Glutamatergic neuron (in vitro differentiated cells): ENCODE results near the gene TSR3. TPM values are rescaled to one million over a fixed set of nuclear protein-coding genes. Genes with fewer than 3 reads are reported as not detected.

Source experiments
- DNase-seq: peaks from one replicate; pipeline ENCODE4 v3.0.0; 2022
- H3K27ac Mint-ChIP-seq: one replicate; pipeline ENCODE4 v1.8.0; 2020; ENCODE audit warnings: mild to moderate bottlenecking, mixed read lengths, inconsistent platforms; ENCODE audit not compliant: unreplicated experiment
- H3K27me3 Mint-ChIP-seq: one replicate; pipeline ENCODE4 v1.8.0; 2020; ENCODE audit warnings: mild to moderate bottlenecking, moderate library complexity, mixed read lengths, inconsistent platforms; ENCODE audit not compliant: unreplicated experiment
- H3K36me3 Mint-ChIP-seq: one replicate; pipeline ENCODE4 v1.8.0; 2020; ENCODE audit warnings: mild to moderate bottlenecking, mixed read lengths, inconsistent platforms; ENCODE audit not compliant: unreplicated experiment
- H3K4me1 Mint-ChIP-seq: one replicate; pipeline ENCODE4 v1.8.0; 2020; ENCODE audit warnings: mild to moderate bottlenecking, low read depth, mixed read lengths, inconsistent platforms; ENCODE audit not compliant: unreplicated experiment
- H3K4me3 Mint-ChIP-seq: one replicate; pipeline ENCODE4 v1.8.0; 2020; ENCODE audit warnings: mild to moderate bottlenecking, mixed read lengths, inconsistent platforms; ENCODE audit not compliant: unreplicated experiment
- H3K9me3 Mint-ChIP-seq: one replicate; pipeline ENCODE4 v1.8.0; 2020; ENCODE audit warnings: mild to moderate bottlenecking, moderate library complexity, mixed read lengths, inconsistent platforms; ENCODE audit not compliant: unreplicated experiment
- total RNA-seq: library from RNA; stranded (reverse); fragmentation: NEBNext Ultra II Directional; extraction: Animal tissue kit (Norgen Biotek cat#: 25700); gene quantifications from one replicate; pipeline ENCODE4 v1.2.1, GENCODE V29; 2021; ENCODE audit not compliant: unreplicated experiment
- TF ChIP-seq, protein P1 (sequence below): fragments of 200-600 bp; sonication (generic); IDR thresholded peaks from one replicate; pipeline ENCODE4 v1.5.0; 2021; ENCODE audit not compliant: partially characterized antibody, unreplicated experiment

TSR3 gene
- total RNA-seq, 1 donor from 2014 or later = 52.5 TPM

DNA sequence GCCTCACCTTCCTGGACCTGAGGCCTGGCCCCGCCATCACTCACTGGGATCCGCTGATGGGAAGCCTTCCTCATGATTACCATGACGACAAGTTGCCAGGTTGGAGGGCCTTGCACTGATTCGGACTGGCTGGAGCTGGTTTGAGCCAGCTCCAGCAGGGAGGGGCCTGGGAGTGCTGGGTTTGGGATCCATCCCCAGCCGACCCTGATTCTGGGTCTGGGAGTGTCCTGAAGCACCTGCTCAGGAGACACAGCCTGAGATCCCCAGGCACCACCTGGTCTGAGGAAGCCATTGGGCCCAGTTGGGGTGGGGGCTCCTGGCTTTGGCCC is 24.1 kb downstream of the TSR3 start:
- no peaks in the 10 kb centered on the region for H3K36me3 Mint-ChIP-seq
- no peak overlapping the region for H3K4me3 Mint-ChIP-seq
- H3K27me3 Mint-ChIP-seq = peaks cover 6% of the 10 kb centered on the region
- no peak for DNase-seq
- H3K9me3 Mint-ChIP-seq = peaks cover 6% of the 10 kb centered on the region
- TF ChIP-seq, protein P1, sequence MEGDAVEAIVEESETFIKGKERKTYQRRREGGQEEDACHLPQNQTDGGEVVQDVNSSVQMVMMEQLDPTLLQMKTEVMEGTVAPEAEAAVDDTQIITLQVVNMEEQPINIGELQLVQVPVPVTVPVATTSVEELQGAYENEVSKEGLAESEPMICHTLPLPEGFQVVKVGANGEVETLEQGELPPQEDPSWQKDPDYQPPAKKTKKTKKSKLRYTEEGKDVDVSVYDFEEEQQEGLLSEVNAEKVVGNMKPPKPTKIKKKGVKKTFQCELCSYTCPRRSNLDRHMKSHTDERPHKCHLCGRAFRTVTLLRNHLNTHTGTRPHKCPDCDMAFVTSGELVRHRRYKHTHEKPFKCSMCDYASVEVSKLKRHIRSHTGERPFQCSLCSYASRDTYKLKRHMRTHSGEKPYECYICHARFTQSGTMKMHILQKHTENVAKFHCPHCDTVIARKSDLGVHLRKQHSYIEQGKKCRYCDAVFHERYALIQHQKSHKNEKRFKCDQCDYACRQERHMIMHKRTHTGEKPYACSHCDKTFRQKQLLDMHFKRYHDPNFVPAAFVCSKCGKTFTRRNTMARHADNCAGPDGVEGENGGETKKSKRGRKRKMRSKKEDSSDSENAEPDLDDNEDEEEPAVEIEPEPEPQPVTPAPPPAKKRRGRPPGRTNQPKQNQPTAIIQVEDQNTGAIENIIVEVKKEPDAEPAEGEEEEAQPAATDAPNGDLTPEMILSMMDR = no peak
- H3K4me1 Mint-ChIP-seq = no peaks in the 10 kb centered on the region
- H3K27ac Mint-ChIP-seq = no peak overlapping the region

GRCh38 chr16:1326946-1327618 is 24.6 kb downstream of the TSR3 start:
- DNase-seq = no peak
- Mint-ChIP-seq H3K4me1 (no peaks in the 10 kb centered on the region), H3K27me3 (peaks cover 3% of the 10 kb centered on the region), H3K36me3 (no peaks in the 10 kb centered on the region), H3K27ac (peak overlapping the region; percentile 48), H3K4me3 (no peak overlapping the region), H3K9me3 (peaks cover 6% of the 10 kb centered on the region)
- TF ChIP-seq, protein P1 = no peak

DNA sequence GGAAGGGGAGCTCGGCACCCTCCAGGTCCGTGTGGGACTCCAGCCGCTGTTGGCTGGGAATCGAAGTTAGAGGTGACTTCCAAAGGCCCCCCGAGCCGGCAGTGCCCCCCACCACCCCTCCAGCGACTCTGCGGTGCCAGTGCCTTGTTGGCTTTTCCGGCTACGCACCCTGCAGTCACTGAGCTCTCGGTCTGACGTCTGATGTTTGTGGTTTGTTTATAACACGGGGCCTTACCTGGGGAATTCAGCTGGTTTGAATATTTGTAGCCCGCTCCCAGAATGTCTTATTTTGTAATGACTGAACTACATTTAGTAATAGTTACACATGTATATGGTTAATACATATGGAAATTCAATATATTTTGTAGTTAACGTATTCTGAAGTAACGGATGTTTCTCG is 25.3 kb downstream of the TSR3 start:
- no peaks in the 10 kb centered on the region for H3K36me3 Mint-ChIP-seq
- no peaks in the 10 kb centered on the region for H3K4me1 Mint-ChIP-seq
- H3K27me3 Mint-ChIP-seq = peaks cover 3% of the 10 kb centered on the region
- no peak for DNase-seq
- peaks cover 6% of the 10 kb centered on the region for H3K9me3 Mint-ChIP-seq
- H3K4me3 Mint-ChIP-seq = peak overlapping the region; percentile 5
- TF ChIP-seq, protein P1 = no peak
- H3K27ac Mint-ChIP-seq = peak overlapping the region; percentile 48

- peak; percentile 20 for DNase-seq
- Mint-ChIP-seq H3K27ac (no peak overlapping the region), H3K36me3 (no peaks in the 10 kb centered on the region), H3K4me3 (no peak overlapping the region), H3K4me1 (no peaks in the 10 kb centered on the region), H3K27me3 (peaks cover 3% of the 10 kb centered on the region), H3K9me3 (peaks cover 6% of the 10 kb centered on the region)
- TF ChIP-seq, protein P1 = no peak
These were observed 25.9 kb downstream of the TSR3 start for GRCh38 chr16:1325673-1326371.

DNA sequence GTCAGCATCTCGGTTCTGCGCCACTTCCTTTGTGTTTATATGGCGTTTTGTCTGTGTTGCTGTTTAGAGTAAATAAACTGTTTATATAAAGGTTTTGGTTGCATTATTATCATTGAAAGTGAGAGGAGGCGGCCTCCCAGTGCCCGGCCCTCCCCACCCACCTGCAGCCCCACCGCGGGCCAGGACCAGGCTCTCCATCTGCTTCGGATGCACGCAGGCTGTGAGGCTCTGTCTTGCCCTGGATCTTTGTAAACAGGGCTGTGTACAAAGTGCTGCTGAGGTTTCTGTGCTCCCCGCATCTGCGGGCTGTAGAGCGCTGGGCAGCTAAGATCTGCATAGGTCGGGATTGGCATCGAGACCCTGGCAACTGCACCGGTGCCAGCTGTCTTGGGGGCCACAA is 26.4 kb downstream of the TSR3 start:
- H3K36me3 Mint-ChIP-seq = no peaks in the 10 kb centered on the region
- DNase-seq = no peak
- peaks cover 6% of the 10 kb centered on the region for H3K9me3 Mint-ChIP-seq
- TF ChIP-seq, protein P1 = no peak
- H3K4me1 Mint-ChIP-seq = no peaks in the 10 kb centered on the region
- H3K27me3 Mint-ChIP-seq = peaks cover 3% of the 10 kb centered on the region
- no peak overlapping the region for H3K27ac Mint-ChIP-seq
- H3K4me3 Mint-ChIP-seq = no peak overlapping the region
